DOHH2 (cell line): ENCODE measurements around the gene UBE2F.

Experiments used
- H3F3A ChIP-seq: fragments of 200-600 bp; sonication (generic), shearing (Covaris generic); 2 replicates; pipeline ENCODE4 v1.6.0; 2016; ENCODE audit warnings: antibody characterized with exemption, mild to moderate bottlenecking; ENCODE audit not compliant: control insufficient read depth, insufficient read depth
- H3K27ac ChIP-seq: fragments of 200-600 bp; sonication (generic); 2 replicates; pipeline ENCODE4 v1.5.1; 2014; ENCODE audit warnings: low read depth, mild to moderate bottlenecking, low read length, moderate library complexity
- H3K27me3 ChIP-seq: fragments of 200-600 bp; sonication (generic); 2 replicates; pipeline ENCODE4 v1.6.1; 2014; ENCODE audit warnings: mild to moderate bottlenecking, low read length, mixed read lengths; ENCODE audit not compliant: control insufficient read depth
- H3K36me3 ChIP-seq: fragments of 200-600 bp; sonication (generic); 2 replicates; pipeline ENCODE4 v1.6.1; 2014; ENCODE audit warnings: mild to moderate bottlenecking, low read length, moderate library complexity, mixed read lengths; ENCODE audit not compliant: control insufficient read depth
- H3K4me1 ChIP-seq: fragments of 200-600 bp; sonication (generic); 2 replicates; pipeline ENCODE4 v1.6.1; 2014; ENCODE audit warnings: mild to moderate bottlenecking, low read length, mixed read lengths; ENCODE audit not compliant: control insufficient read depth
- H3K4me2 ChIP-seq: fragments of 200-600 bp; sonication (generic); 2 replicates; pipeline ENCODE4 v1.6.0; 2014; ENCODE audit warnings: mild to moderate bottlenecking, low read length, moderate library complexity
- H3K4me3 ChIP-seq: fragments of 200-600 bp; sonication (generic); 2 replicates; pipeline ENCODE4 v1.5.1; 2014; ENCODE audit warnings: mild to moderate bottlenecking, low read length, mixed read lengths
- H3K79me2 ChIP-seq: fragments of 200-600 bp; sonication (generic); 2 replicates; pipeline ENCODE4 v1.6.1; 2014; ENCODE audit warnings: mild to moderate bottlenecking, low read length, mixed read lengths; ENCODE audit not compliant: control insufficient read depth
- H3K9me2 ChIP-seq: fragments of 200-600 bp; sonication (generic); replicated peaks from 2 replicates; pipeline ENCODE4 v1.6.1; 2014; ENCODE audit warnings: mild to moderate bottlenecking, low read length, mixed read lengths; ENCODE audit not compliant: control insufficient read depth
- H3K9me3 ChIP-seq: fragments of 200-600 bp; sonication (generic); 2 replicates; pipeline ENCODE4 v1.6.1; 2014; ENCODE audit warnings: antibody characterized with exemption, low read length, mixed read lengths; ENCODE audit not compliant: control insufficient read depth, insufficient read depth
- H4K20me1 ChIP-seq: fragments of 200-600 bp; sonication (generic); 2 replicates; pipeline ENCODE4 v1.6.0; 2014; ENCODE audit warnings: low read depth, mild to moderate bottlenecking, antibody characterized with exemption, low read length, moderate library complexity; ENCODE audit not compliant: control insufficient read depth, insufficient read depth
- CTCF ChIP-seq: fragments of 200-600 bp; sonication (generic); IDR thresholded peaks from one replicate; pipeline ENCODE4 v1.5.1; 2014; ENCODE audit warnings: antibody characterized with exemption, mild to moderate bottlenecking, low read depth, low read length; ENCODE audit not compliant: poor library complexity, severe bottlenecking
- EZH2phosphoT487 ChIP-seq: fragments of 200-600 bp; sonication (generic); IDR thresholded peaks from 2 replicates; pipeline ENCODE4 v1.6.1; 2017; ENCODE audit warnings: borderline replicate concordance, mild to moderate bottlenecking, antibody characterized with exemption, low read length, moderate library complexity, mixed read lengths

UBE2F gene

DNA sequence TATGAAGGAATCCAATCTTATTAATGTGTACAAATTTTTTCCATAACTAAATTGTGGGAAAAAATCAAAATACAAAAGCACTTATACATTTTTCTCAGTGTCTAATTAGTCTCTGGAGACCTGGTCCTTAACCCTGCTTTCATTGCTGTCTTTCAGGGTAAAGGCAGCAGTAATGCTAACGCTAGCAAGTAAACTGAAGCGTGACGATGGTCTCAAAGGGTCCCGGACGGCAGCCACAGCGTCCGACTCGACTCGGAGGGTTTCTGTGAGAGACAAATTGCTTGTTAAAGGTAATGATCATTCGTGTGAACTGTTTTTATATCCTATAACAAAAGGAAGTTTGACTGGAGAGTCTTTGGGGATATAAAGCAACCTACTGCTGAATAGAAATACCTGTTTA is 6.1 kb downstream of the UBE2F start:
- no peak for TF ChIP-seq CTCF
- TF ChIP-seq EZH2phosphoT487: no peak
- Histone ChIP-seq H3K79me2 (peaks cover 40% of the 10 kb centered on the region), H3K4me2 (no peak overlapping the region)

GRCh38 chr2:237977380-237977779 is 10.6 kb downstream of the UBE2F start:
- no peak overlapping the region for H3K4me3 ChIP-seq
- H4K20me1 ChIP-seq: no peaks in the 10 kb centered on the region

More for the DNA sequence above, 6.1 kb downstream of the UBE2F start:
- Histone ChIP-seq H3F3A (0 out of 2 replicates have a peak, but pooled peaks cover 4% of the 10 kb centered on the region), H3K4me1 (peaks cover 29% of the 10 kb centered on the region), H3K9me2 (no peaks in the 10 kb centered on the region), H3K27me3 (no peaks in the 10 kb centered on the region), H3K9me3 (no peaks in the 10 kb centered on the region), H3K27ac (no peak overlapping the region), H4K20me1 (0 out of 2 replicates have a peak, but pooled peaks cover 12% of the 10 kb centered on the region), H3K4me3 (no peak overlapping the region), H3K36me3 (peaks cover 14% of the 10 kb centered on the region)

GRCh38 chr2:237978058-237978712 is 11.4 kb downstream of the UBE2F start:
- H3K4me1 ChIP-seq: peaks cover 18% of the 10 kb centered on the region
- H3K79me2 ChIP-seq: peaks cover 3% of the 10 kb centered on the region; the same call in 1 of the 2 replicates
- H3K4me3 ChIP-seq: no peak overlapping the region

More at GRCh38 chr2:237977380-237977779, 10.6 kb downstream of the UBE2F start:
- H3K27ac ChIP-seq: no peak overlapping the region
- H3K36me3 ChIP-seq: peaks cover 13% of the 10 kb centered on the region
- H3K27me3 ChIP-seq: no peaks in the 10 kb centered on the region
- no peaks in the 10 kb centered on the region for H3K9me2 ChIP-seq
- H3F3A ChIP-seq: no peaks in the 10 kb centered on the region
- TF ChIP-seq EZH2phosphoT487 (no peak), CTCF (no peak)
- peaks cover 18% of the 10 kb centered on the region for H3K4me1 ChIP-seq
- peak overlapping the region; percentile 4 for H3K4me2 ChIP-seq
- H3K9me3 ChIP-seq: no peaks in the 10 kb centered on the region
- peaks cover 3% of the 10 kb centered on the region; the same call in 1 of the 2 replicates for H3K79me2 ChIP-seq

More at GRCh38 chr2:237978058-237978712, 11.4 kb downstream of the UBE2F start:
- H3K9me2 ChIP-seq: no peaks in the 10 kb centered on the region
- no peak overlapping the region for H3K27ac ChIP-seq
- no peaks in the 10 kb centered on the region for H3K9me3 ChIP-seq
- H4K20me1 ChIP-seq: no peaks in the 10 kb centered on the region
- no peak overlapping the region for H3K4me2 ChIP-seq
- H3K27me3 ChIP-seq: no peaks in the 10 kb centered on the region
- H3F3A ChIP-seq: no peaks in the 10 kb centered on the region
- TF ChIP-seq EZH2phosphoT487: no peak
- TF ChIP-seq CTCF: no peak
- peaks cover 13% of the 10 kb centered on the region for H3K36me3 ChIP-seq
